Measurements from ENCODE around the gene CRYM.

DNA sequence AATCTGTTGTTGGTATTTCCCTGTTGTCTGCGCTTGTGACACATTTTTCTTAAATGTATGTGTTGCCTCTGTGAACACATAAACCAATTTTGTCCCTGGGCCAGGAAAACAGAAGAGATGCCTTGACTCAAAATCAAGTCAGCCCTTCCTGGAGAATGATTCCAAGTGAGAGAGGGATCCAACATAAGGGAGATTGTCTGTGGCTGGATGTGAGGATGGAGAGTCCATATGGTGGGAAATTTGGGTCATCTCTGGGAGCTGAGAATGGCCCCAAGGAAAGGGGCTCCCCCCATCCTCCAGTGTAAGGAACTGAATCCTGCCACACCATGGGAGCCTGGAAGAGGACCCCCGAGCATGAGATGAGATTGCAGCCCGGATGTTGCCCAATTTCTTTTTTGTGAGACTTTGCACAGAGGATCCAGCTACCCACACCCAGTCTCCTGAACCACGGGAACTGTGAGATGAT lies 13.5 kb downstream of the CRYM start:
- TF ChIP-seq, protein P1, sequence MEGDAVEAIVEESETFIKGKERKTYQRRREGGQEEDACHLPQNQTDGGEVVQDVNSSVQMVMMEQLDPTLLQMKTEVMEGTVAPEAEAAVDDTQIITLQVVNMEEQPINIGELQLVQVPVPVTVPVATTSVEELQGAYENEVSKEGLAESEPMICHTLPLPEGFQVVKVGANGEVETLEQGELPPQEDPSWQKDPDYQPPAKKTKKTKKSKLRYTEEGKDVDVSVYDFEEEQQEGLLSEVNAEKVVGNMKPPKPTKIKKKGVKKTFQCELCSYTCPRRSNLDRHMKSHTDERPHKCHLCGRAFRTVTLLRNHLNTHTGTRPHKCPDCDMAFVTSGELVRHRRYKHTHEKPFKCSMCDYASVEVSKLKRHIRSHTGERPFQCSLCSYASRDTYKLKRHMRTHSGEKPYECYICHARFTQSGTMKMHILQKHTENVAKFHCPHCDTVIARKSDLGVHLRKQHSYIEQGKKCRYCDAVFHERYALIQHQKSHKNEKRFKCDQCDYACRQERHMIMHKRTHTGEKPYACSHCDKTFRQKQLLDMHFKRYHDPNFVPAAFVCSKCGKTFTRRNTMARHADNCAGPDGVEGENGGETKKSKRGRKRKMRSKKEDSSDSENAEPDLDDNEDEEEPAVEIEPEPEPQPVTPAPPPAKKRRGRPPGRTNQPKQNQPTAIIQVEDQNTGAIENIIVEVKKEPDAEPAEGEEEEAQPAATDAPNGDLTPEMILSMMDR (IDR thresholded peaks at IDR 0.05) = no peak
- no peak for TF ChIP-seq POLR2A (IDR thresholded peaks at IDR 0.05)
